ENCODE results near the gene COBL.

Gene COBL

GRCh38 chr7:51312951-51313737, 3.5 kb downstream of the COBL start:
- no peak for TF ChIP-seq CTCF (IDR thresholded peaks at IDR 0.05; ENCODE audit: low read depth, low read length)
- H3K4me3 ChIP-seq (ENCODE audit: low read depth, low read length), result no peak overlapping the region
- DNase-seq (ENCODE audit: low read depth, low spot score), result no peak
- in situ Hi-C loops (cut with HindIII; ENCODE audit: low sequenced_read_pairs), result no loop called here

- no peak for TF ChIP-seq CTCF (IDR thresholded peaks at IDR 0.05; ENCODE audit: low read depth, low read length)
- no peak for DNase-seq (ENCODE audit: low read depth, low spot score)
- no peak overlapping the region for H3K4me3 ChIP-seq (ENCODE audit: low read depth, low read length)
- in situ Hi-C loops (cut with HindIII; ENCODE audit: low sequenced_read_pairs), result no loop called here
These were observed 5.4 kb downstream of the COBL start for GRCh38 chr7:51311166-51311565.

GRCh38 chr7:51310131-51310583, 6.5 kb downstream of the COBL start:
- H3K4me3 ChIP-seq (ENCODE audit: low read depth, low read length), result no peak overlapping the region
- no peak for DNase-seq (ENCODE audit: low read depth, low spot score)
- no peak for TF ChIP-seq CTCF (IDR thresholded peaks at IDR 0.05; ENCODE audit: low read depth, low read length)
- in situ Hi-C loops (cut with HindIII; ENCODE audit: low sequenced_read_pairs), result no loop called here

- DNase-seq (ENCODE audit: low read depth, low spot score), result no peak
- in situ Hi-C loops (cut with HindIII; ENCODE audit: low sequenced_read_pairs), result no loop called here
- no peak overlapping the region for H3K4me3 ChIP-seq (ENCODE audit: low read depth, low read length)
- TF ChIP-seq CTCF (IDR thresholded peaks at IDR 0.05; ENCODE audit: low read depth, low read length), result no peak
These were observed 7.1 kb downstream of the COBL start for GRCh38 chr7:51309361-51310130.

GRCh38 chr7:51308696-51309095, 7.9 kb downstream of the COBL start:
- in situ Hi-C loops (cut with HindIII; ENCODE audit: low sequenced_read_pairs), result no loop called here
- no peak for TF ChIP-seq CTCF (IDR thresholded peaks at IDR 0.05; ENCODE audit: low read depth, low read length)
- no peak for DNase-seq (ENCODE audit: low read depth, low spot score)
- no peak overlapping the region for H3K4me3 ChIP-seq (ENCODE audit: low read depth, low read length)

- in situ Hi-C loops (cut with HindIII; ENCODE audit: low sequenced_read_pairs), result no loop called here
- no peak for DNase-seq (ENCODE audit: low read depth, low spot score)
- TF ChIP-seq CTCF (IDR thresholded peaks at IDR 0.05; ENCODE audit: low read depth, low read length), result no peak
- H3K4me3 ChIP-seq (ENCODE audit: low read depth, low read length), result no peak overlapping the region
These were observed 8.3 kb downstream of the COBL start for GRCh38 chr7:51308265-51308664.
